ENCODE results near the gene LSM14B.

DNA sequence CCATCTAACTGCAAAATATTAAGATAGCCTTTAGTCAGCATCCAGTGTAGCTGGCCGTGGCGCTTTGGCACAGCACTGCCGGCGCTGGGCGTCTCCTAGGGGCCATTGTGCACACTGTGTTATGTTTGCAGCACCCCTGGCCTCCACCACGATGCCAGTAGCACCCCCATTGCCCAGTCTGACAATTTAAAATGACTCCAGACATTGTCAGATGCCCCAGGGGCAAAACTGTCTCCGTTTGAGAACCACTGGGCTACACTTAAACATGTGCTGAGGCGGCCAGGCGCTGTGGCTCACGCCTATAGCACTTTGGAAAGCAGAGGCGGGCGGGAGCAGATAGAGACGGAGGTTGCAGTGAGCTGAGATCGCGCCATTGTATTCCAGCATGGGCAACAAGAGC, 54.6 kb downstream of the LSM14B start:
- TF ChIP-seq, protein P1, sequence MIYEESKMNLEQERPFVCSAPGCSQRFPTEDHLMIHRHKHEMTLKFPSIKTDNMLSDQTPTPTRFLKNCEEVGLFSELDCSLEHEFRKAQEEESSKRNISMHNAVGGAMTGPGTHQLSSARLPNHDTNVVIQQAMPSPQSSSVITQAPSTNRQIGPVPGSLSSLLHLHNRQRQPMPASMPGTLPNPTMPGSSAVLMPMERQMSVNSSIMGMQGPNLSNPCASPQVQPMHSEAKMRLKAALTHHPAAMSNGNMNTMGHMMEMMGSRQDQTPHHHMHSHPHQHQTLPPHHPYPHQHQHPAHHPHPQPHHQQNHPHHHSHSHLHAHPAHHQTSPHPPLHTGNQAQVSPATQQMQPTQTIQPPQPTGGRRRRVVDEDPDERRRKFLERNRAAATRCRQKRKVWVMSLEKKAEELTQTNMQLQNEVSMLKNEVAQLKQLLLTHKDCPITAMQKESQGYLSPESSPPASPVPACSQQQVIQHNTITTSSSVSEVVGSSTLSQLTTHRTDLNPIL (CRISPR knock-in tag; IDR thresholded peaks at IDR 0.05; ENCODE audit: low read depth), result no peak
- TF ChIP-seq, protein P2, sequence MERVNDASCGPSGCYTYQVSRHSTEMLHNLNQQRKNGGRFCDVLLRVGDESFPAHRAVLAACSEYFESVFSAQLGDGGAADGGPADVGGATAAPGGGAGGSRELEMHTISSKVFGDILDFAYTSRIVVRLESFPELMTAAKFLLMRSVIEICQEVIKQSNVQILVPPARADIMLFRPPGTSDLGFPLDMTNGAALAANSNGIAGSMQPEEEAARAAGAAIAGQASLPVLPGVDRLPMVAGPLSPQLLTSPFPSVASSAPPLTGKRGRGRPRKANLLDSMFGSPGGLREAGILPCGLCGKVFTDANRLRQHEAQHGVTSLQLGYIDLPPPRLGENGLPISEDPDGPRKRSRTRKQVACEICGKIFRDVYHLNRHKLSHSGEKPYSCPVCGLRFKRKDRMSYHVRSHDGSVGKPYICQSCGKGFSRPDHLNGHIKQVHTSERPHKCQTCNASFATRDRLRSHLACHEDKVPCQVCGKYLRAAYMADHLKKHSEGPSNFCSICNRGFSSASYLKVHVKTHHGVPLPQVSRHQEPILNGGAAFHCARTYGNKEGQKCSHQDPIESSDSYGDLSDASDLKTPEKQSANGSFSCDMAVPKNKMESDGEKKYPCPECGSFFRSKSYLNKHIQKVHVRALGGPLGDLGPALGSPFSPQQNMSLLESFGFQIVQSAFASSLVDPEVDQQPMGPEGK (CRISPR knock-in tag; IDR thresholded peaks at IDR 0.05; ENCODE audit: borderline replicate concordance), result no peak
- TF ChIP-seq TOX (CRISPR knock-in tag; IDR thresholded peaks at IDR 0.05; ENCODE audit: borderline replicate concordance) (no peak), GLIS3 (CRISPR knock-in tag; IDR thresholded peaks at IDR 0.05) (no peak), ZFP3 (CRISPR knock-in tag; IDR thresholded peaks at IDR 0.05) (no peak), BACH2 (CRISPR knock-in tag; IDR thresholded peaks at IDR 0.05; ENCODE audit: borderline replicate concordance) (no peak), ZC3H10 (CRISPR knock-in tag; IDR thresholded peaks at IDR 0.05) (no peak), SNAI2 (CRISPR knock-in tag; IDR thresholded peaks at IDR 0.05) (no peak), ZNF565 (CRISPR knock-in tag; conservative IDR thresholded peaks at IDR 0.05; ENCODE audit: low read depth) (no peak), ZNF8 (CRISPR knock-in tag; IDR thresholded peaks at IDR 0.05) (no peak), ESRRG (CRISPR knock-in tag; IDR thresholded peaks at IDR 0.05) (no peak), PPARA (CRISPR knock-in tag; IDR thresholded peaks at IDR 0.05; ENCODE audit: borderline replicate concordance) (no peak)
- TF ChIP-seq, protein P3, sequence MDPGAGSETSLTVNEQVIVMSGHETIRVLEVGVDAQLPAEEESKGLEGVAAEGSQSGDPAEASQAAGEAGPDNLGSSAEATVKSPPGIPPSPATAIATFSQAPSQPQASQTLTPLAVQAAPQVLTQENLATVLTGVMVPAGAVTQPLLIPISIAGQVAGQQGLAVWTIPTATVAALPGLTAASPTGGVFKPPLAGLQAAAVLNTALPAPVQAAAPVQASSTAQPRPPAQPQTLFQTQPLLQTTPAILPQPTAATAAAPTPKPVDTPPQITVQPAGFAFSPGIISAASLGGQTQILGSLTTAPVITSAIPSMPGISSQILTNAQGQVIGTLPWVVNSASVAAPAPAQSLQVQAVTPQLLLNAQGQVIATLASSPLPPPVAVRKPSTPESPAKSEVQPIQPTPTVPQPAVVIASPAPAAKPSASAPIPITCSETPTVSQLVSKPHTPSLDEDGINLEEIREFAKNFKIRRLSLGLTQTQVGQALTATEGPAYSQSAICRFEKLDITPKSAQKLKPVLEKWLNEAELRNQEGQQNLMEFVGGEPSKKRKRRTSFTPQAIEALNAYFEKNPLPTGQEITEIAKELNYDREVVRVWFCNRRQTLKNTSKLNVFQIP (CRISPR knock-in tag; IDR thresholded peaks at IDR 0.05; ENCODE audit: borderline replicate concordance, low read depth), result no peak
- TF ChIP-seq, protein P4, sequence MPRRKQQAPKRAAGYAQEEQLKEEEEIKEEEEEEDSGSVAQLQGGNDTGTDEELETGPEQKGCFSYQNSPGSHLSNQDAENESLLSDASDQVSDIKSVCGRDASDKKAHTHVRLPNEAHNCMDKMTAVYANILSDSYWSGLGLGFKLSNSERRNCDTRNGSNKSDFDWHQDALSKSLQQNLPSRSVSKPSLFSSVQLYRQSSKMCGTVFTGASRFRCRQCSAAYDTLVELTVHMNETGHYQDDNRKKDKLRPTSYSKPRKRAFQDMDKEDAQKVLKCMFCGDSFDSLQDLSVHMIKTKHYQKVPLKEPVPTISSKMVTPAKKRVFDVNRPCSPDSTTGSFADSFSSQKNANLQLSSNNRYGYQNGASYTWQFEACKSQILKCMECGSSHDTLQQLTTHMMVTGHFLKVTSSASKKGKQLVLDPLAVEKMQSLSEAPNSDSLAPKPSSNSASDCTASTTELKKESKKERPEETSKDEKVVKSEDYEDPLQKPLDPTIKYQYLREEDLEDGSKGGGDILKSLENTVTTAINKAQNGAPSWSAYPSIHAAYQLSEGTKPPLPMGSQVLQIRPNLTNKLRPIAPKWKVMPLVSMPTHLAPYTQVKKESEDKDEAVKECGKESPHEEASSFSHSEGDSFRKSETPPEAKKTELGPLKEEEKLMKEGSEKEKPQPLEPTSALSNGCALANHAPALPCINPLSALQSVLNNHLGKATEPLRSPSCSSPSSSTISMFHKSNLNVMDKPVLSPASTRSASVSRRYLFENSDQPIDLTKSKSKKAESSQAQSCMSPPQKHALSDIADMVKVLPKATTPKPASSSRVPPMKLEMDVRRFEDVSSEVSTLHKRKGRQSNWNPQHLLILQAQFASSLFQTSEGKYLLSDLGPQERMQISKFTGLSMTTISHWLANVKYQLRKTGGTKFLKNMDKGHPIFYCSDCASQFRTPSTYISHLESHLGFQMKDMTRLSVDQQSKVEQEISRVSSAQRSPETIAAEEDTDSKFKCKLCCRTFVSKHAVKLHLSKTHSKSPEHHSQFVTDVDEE (CRISPR knock-in tag; IDR thresholded peaks at IDR 0.05), result no peak

All from SK-N-SH treated with all-trans-retinoic acid at 6 μM for 48 hours (cell line).